H1 (cell line): ENCODE data around the gene CACNG7.

Experiments
- CBX5 ChIP-seq: fragments of 300-800, 300-1000 bp; sonication (generic); IDR thresholded peaks from 2 replicates; pipeline ENCODE4 v1.7.1; 2016; ENCODE audit warnings: antibody characterized with exemption, low read length, low read depth
- CEBPB ChIP-seq: IDR thresholded peaks from 2 replicates; pipeline ENCODE4 v1.6.1; 2012; ENCODE audit warnings: low read depth, low read length
- CHD2 ChIP-seq: IDR thresholded peaks from 2 replicates; pipeline ENCODE4 v1.6.1; 2012; ENCODE audit warnings: low read length, improper control_type of control experiment
- CTCF ChIP-seq, 3 experiments: IDR thresholded peaks; 1 replicate in 2 of 3; 2 replicates in 1 of 3; pipeline versions ENCODE4 v1.5.1 to v1.6.1; 2011; ENCODE audit warnings: low read length in 3 of 3, mild to moderate bottlenecking in 3 of 3, inconsistent platforms in 2 of 3, low read depth in 1 of 3, moderate library complexity in 1 of 3; ENCODE audit not compliant: insufficient read depth in 1 of 3; ENCODE audit errors: control extremely low read depth in 1 of 3
- NRF1 ChIP-seq: IDR thresholded peaks from 2 replicates; pipeline ENCODE4 v1.6.1; 2011; ENCODE audit warnings: mild to moderate bottlenecking, low read depth, low read length, improper control_type of control experiment
- POLR2AphosphoS5 ChIP-seq: IDR thresholded peaks from 2 replicates; pipeline ENCODE4 v1.6.1; 2011; ENCODE audit warnings: low read depth, low read length

GRCh38 chr19:53897459-53897858, 11.6 kb upstream of the CACNG7 start:
- TF ChIP-seq POLR2AphosphoS5 (no peak), CTCF (IDR thresholded peaks at IDR 0.05; ENCODE audit: control extremely low read depth in 1 of 3, insufficient read depth in 1 of 3, low read depth in 1 of 3, low read length in 3 of 3) (no peak), CEBPB (no peak), NRF1 (no peak), CBX5 (no peak), CHD2 (no peak)
